Measurements from ENCODE around the gene HBA2.
"Not testable (repeated sequence)": the region's sequence is repeated elsewhere in the genome, so short reads cannot be mapped to it uniquely, and the experiment has no call there.

Gene HBA2

GRCh38 chr16:204046-204445 lies 31.4 kb downstream of the HBA2 start:
- DNase-seq, result not testable (repeated sequence)

DNA sequence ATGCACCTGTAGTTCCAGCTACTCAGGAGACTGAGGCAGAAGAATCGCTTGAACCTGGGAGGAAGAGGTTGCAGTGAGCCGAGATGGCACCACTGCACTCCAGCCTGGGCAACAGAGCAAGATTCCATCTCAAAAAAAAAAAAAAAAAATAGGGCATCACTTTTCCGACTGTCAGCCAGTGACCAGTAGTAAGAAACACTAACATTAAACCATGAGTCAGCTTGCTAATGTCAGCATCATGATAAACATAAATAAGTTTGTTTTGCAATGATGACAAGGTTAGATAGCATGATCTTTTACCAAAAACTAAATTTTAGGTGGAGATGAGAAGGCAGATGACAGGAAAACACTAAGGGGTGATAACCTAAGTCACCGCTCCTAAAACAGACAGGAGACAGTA lies 36.7 kb downstream of the HBA2 start:
- not testable (repeated sequence) for DNase-seq

GRCh38 chr16:211631-212180 lies 39.0 kb downstream of the HBA2 start:
- not testable (repeated sequence) for DNase-seq

- no peak for DNase-seq
Observed at GRCh38 chr16:212999-213398, 40.3 kb downstream of the HBA2 start.

DNA sequence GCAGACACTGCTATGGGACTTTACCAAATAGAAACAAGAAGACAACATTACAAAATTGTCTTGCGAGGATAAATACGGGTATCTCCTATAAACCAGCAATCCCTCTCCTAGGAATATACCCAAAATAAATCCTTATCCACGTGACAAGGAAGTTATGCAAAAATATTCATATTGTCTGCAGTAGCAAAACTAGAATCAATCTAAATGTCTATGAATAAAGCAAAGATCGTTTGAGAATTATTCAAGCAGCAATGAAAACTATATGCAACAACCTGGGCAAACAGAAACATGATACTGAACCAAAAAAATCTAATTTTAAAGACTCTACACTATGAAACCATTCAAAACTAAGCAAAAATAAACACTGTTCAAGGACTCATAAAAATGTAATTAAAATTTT lies 47.3 kb downstream of the HBA2 start:
- no peak for DNase-seq

Measured in NCI-H69 (cell line).